ENCODE results near the gene PSAT1.

DNA sequence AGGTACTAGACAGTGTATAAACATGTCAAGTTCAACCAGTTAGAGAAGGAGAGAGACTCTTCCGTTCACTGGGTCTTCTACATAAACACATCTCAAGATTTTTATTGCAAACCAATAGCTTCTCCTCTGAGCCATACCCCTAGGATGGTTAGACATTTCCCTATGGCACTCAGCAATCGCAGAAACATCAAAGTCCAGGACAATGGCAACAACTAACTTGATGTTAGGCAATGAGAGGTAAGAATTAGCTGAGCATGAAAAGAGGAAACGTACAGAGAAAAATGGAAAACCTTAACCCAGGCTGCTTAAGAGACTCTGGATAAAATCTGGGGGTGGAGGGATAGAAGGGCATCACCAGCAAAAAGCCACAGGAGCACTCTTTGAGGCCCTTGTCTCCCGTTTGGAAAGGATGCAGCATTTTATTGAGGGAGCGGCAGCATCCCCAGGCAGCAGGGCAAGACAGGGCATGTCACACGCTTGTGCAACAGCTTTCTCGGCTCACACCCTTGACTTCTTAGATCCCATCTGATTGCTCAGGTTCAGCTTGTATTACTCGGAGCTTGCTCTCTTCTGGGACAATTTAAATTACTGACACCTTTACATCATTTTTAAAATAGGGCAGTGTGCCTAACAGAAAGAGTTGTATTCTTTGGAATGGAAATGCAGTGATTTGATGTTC is 8.6 kb upstream of the PSAT1 start:
- TF ChIP-seq, protein P1, sequence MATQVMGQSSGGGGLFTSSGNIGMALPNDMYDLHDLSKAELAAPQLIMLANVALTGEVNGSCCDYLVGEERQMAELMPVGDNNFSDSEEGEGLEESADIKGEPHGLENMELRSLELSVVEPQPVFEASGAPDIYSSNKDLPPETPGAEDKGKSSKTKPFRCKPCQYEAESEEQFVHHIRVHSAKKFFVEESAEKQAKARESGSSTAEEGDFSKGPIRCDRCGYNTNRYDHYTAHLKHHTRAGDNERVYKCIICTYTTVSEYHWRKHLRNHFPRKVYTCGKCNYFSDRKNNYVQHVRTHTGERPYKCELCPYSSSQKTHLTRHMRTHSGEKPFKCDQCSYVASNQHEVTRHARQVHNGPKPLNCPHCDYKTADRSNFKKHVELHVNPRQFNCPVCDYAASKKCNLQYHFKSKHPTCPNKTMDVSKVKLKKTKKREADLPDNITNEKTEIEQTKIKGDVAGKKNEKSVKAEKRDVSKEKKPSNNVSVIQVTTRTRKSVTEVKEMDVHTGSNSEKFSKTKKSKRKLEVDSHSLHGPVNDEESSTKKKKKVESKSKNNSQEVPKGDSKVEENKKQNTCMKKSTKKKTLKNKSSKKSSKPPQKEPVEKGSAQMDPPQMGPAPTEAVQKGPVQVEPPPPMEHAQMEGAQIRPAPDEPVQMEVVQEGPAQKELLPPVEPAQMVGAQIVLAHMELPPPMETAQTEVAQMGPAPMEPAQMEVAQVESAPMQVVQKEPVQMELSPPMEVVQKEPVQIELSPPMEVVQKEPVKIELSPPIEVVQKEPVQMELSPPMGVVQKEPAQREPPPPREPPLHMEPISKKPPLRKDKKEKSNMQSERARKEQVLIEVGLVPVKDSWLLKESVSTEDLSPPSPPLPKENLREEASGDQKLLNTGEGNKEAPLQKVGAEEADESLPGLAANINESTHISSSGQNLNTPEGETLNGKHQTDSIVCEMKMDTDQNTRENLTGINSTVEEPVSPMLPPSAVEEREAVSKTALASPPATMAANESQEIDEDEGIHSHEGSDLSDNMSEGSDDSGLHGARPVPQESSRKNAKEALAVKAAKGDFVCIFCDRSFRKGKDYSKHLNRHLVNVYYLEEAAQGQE (IDR thresholded peaks at IDR 0.05; ENCODE audit: borderline replicate concordance) = no peak
- TF ChIP-seq EP300 (conservative IDR thresholded peaks at IDR 0.05; ENCODE audit: poor library complexity, severe bottlenecking) (no peak), POLR2AphosphoS5 (IDR thresholded peaks at IDR 0.05) (no peak), RAD21 (conservative IDR thresholded peaks at IDR 0.05) (no peak), MXI1 (conservative IDR thresholded peaks at IDR 0.05; ENCODE audit: poor library complexity, severe bottlenecking) (no peak)
- TF ChIP-seq, protein P2, sequence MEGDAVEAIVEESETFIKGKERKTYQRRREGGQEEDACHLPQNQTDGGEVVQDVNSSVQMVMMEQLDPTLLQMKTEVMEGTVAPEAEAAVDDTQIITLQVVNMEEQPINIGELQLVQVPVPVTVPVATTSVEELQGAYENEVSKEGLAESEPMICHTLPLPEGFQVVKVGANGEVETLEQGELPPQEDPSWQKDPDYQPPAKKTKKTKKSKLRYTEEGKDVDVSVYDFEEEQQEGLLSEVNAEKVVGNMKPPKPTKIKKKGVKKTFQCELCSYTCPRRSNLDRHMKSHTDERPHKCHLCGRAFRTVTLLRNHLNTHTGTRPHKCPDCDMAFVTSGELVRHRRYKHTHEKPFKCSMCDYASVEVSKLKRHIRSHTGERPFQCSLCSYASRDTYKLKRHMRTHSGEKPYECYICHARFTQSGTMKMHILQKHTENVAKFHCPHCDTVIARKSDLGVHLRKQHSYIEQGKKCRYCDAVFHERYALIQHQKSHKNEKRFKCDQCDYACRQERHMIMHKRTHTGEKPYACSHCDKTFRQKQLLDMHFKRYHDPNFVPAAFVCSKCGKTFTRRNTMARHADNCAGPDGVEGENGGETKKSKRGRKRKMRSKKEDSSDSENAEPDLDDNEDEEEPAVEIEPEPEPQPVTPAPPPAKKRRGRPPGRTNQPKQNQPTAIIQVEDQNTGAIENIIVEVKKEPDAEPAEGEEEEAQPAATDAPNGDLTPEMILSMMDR (IDR thresholded peaks at IDR 0.05; ENCODE audit: poor library complexity, severe bottlenecking) = no peak
